Measurements from ENCODE around the gene ANGPTL4. TPM values are rescaled to one million over a fixed set of nuclear protein-coding genes. Genes with fewer than 3 reads are reported as not detected.
"Not testable (repeated sequence)": the region's sequence is repeated elsewhere in the genome, so short reads cannot be mapped to it uniquely, and the experiment has no call there.

Gene ANGPTL4
- total RNA-seq, 2 donors from 2014 or later = 29.9 to 99.1 TPM

- not testable (repeated sequence) for H3K36me3 ChIP-seq; H3K27me3 ChIP-seq (replicated peaks; ENCODE audit: insufficient read depth); H3K27ac ChIP-seq; H3K4me3 ChIP-seq; H3K4me1 ChIP-seq (ENCODE audit: control insufficient read depth in 1 of 2, low read depth in 2 of 2); ATAC-seq (ENCODE audit: insufficient number of reproducible peaks, low FRiP score, low read depth); DNase-seq (ENCODE audit: low spot score); H3K9me3 ChIP-seq
Measured at GRCh38 chr19:8385566-8385965, 21.6 kb downstream of the ANGPTL4 start.

GRCh38 chr19:8386419-8386818, 22.5 kb downstream of the ANGPTL4 start:
- not testable (repeated sequence) for ATAC-seq (ENCODE audit: insufficient number of reproducible peaks, low FRiP score, low read depth); H3K27ac ChIP-seq; H3K9me3 ChIP-seq; H3K36me3 ChIP-seq; DNase-seq (ENCODE audit: low spot score); H3K27me3 ChIP-seq (replicated peaks; ENCODE audit: insufficient read depth); H3K4me3 ChIP-seq
- H3K4me1 ChIP-seq (ENCODE audit: control insufficient read depth in 1 of 2, low read depth in 2 of 2) = peaks cover 6 to 16% of the 10 kb centered on the region in 2 donors

GRCh38 chr19:8386990-8387389, 23.0 kb downstream of the ANGPTL4 start:
- Histone ChIP-seq H3K36me3 (no peaks in the 10 kb centered on the region), H3K4me1 (ENCODE audit: control insufficient read depth in 1 of 2, low read depth in 2 of 2) (peaks cover 12 to 21% of the 10 kb centered on the region in 2 donors), H3K9me3 (no peaks in the 10 kb centered on the region), H3K27me3 (replicated peaks; ENCODE audit: insufficient read depth) (no peaks in the 10 kb centered on the region), H3K4me3 (no peak overlapping the region), H3K27ac (no peak overlapping the region)
- DNase-seq (ENCODE audit: low spot score) (no peak), ATAC-seq (ENCODE audit: insufficient number of reproducible peaks, low FRiP score, low read depth) (no peak)
- no peak for TF ChIP-seq CTCF (IDR thresholded peaks at IDR 0.05)

GRCh38 chr19:8387688-8388611, 24.0 kb downstream of the ANGPTL4 start:
- H3K27ac ChIP-seq = no peak overlapping the region

GRCh38 chr19:8388612-8388958, 24.6 kb downstream of the ANGPTL4 start:
- H3K4me3 ChIP-seq = no peak overlapping the region
- no peak overlapping the region for H3K27ac ChIP-seq
- peaks cover 25 to 37% of the 10 kb centered on the region in 2 donors for H3K4me1 ChIP-seq (ENCODE audit: control insufficient read depth in 1 of 2, low read depth in 2 of 2)
- H3K27me3 ChIP-seq (replicated peaks; ENCODE audit: insufficient read depth) = no peaks in the 10 kb centered on the region
- DNase-seq (ENCODE audit: low spot score) = no peak
- no peaks in the 10 kb centered on the region for H3K9me3 ChIP-seq
- no peak for TF ChIP-seq CTCF (IDR thresholded peaks at IDR 0.05)
- ATAC-seq (ENCODE audit: insufficient number of reproducible peaks, low FRiP score, low read depth) = no peak
- no peaks in the 10 kb centered on the region for H3K36me3 ChIP-seq

More at GRCh38 chr19:8387688-8388611, 24.0 kb downstream of the ANGPTL4 start:
- H3K4me1 ChIP-seq (ENCODE audit: control insufficient read depth in 1 of 2, low read depth in 2 of 2) = peaks cover 19 to 31% of the 10 kb centered on the region in 2 donors
- H3K4me3 ChIP-seq = no peak overlapping the region
- ATAC-seq (ENCODE audit: insufficient number of reproducible peaks, low FRiP score, low read depth) = no peak
- no peaks in the 10 kb centered on the region for H3K36me3 ChIP-seq
- TF ChIP-seq CTCF (IDR thresholded peaks at IDR 0.05) = no peak
- no peaks in the 10 kb centered on the region for H3K9me3 ChIP-seq
- no peaks in the 10 kb centered on the region for H3K27me3 ChIP-seq (replicated peaks; ENCODE audit: insufficient read depth)
- no peak for DNase-seq (ENCODE audit: low spot score)

GRCh38 chr19:8389891-8390616, 26.1 kb downstream of the ANGPTL4 start, which contains the start of gene RAB11B:
TSS of gene RAB11B (plus strand) at chr19:8390360. CDS start at chr19:8390417, 57 bp downstream.
- Histone ChIP-seq H3K4me3 (peak within 1 kb of the TSS; percentile 91), H3K36me3 (no peaks in the 10 kb centered on the region), H3K9me3 (no peaks in the 10 kb centered on the region), H3K4me1 (ENCODE audit: control insufficient read depth in 1 of 2, low read depth in 2 of 2) (peaks cover 33 to 51% of the 10 kb centered on the region in 2 donors), H3K27me3 (replicated peaks; ENCODE audit: insufficient read depth) (no peaks in the 10 kb centered on the region), H3K27ac (peak within 1 kb of the TSS; percentile 100)
- no peak for TF ChIP-seq CTCF (IDR thresholded peaks at IDR 0.05)
- DNase-seq (ENCODE audit: low spot score) (peak; percentile 99), ATAC-seq (ENCODE audit: insufficient number of reproducible peaks, low FRiP score, low read depth) (peak; percentile 95)
